HEK293 (cell line): ENCODE data around the gene TRAF3IP3.

Experiments used
- CTCF ChIA-PET: fragments of 350-600 bp; formaldehyde crosslinking; extraction: SDS; loops from one replicate; lab custom pipeline; 2021; ENCODE audit warnings: antibody characterized with exemption; lab: Yijun Ruan, JAX
- POLR2A ChIA-PET: fragments of 300-600 bp; formaldehyde crosslinking; extraction: SDS; loops from one replicate; lab custom pipeline; 2020; ENCODE audit warnings: antibody characterized with exemption, inconsistent platforms; lab: Yijun Ruan, JAX
- H3K27ac ChIP-seq: fragments of 200-500 bp; sonication (Bioruptor generic); 2 replicates; pipeline ENCODE4 v1.5.1; 2014; ENCODE audit warnings: low read depth, low read length, control low read depth, inconsistent platforms; ENCODE audit errors: extremely low read depth
- H3K36me3 ChIP-seq, 2 experiments: fragments of 200-500 bp in 1 of 2; sonication (Bioruptor generic) in 1 of 2; 1 replicate in 1 of 2; 2 replicates in 1 of 2; pipeline ENCODE4 v1.5.1; 2014 to 2017; ENCODE audit warnings: inconsistent platforms in 2 of 2, low read length in 2 of 2; ENCODE audit not compliant: control insufficient read depth in 2 of 2, insufficient read depth in 1 of 2
- H3K4me1 ChIP-seq: fragments of 200-500 bp; sonication (Bioruptor generic); 2 replicates; pipeline ENCODE4 v1.5.1; 2014; ENCODE audit warnings: mild to moderate bottlenecking, low read length, inconsistent platforms; ENCODE audit not compliant: control insufficient read depth, insufficient read depth
- H3K4me3 ChIP-seq: 2 replicates; pipeline ENCODE4 v1.5.1; 2011; ENCODE audit warnings: low read depth, mild to moderate bottlenecking, control low read depth, low read length, moderate library complexity
- H3K9me3 ChIP-seq: fragments of 200-500 bp; sonication (Bioruptor generic); 2 replicates; pipeline ENCODE4 v1.5.1; 2014; ENCODE audit warnings: low read depth, low read length, inconsistent platforms; ENCODE audit not compliant: control insufficient read depth, insufficient read depth
- FEZF1 ChIP-seq: fragments of 450-650 bp; formaldehyde crosslinking; IDR thresholded peaks from 2 replicates; pipeline ENCODE4 v1.5.1; 2016; ENCODE audit warnings: missing biosample characterization, missing genetic modification characterization
- HOXC10 ChIP-seq: sonication (generic); formaldehyde crosslinking; IDR thresholded peaks from 2 replicates; pipeline ENCODE4 v1.8.1; 2023; ENCODE audit warnings: mild to moderate bottlenecking, missing genetic modification reagents
- INSM2 ChIP-seq: fragments of 450-650 bp; formaldehyde crosslinking; IDR thresholded peaks from 2 replicates; pipeline ENCODE4 v1.5.1; 2016; ENCODE audit warnings: missing biosample characterization, missing genetic modification characterization
- KLF7 ChIP-seq: fragments of 450-650 bp; formaldehyde crosslinking; IDR thresholded peaks from 2 replicates; pipeline ENCODE4 v1.5.1; 2016; ENCODE audit warnings: missing biosample characterization, missing genetic modification characterization, borderline replicate concordance
- YY1 ChIP-seq: fragments of 450-650 bp; formaldehyde crosslinking; IDR thresholded peaks from 2 replicates; pipeline ENCODE4 v1.5.1; 2018; ENCODE audit warnings: missing biosample characterization, missing genetic modification characterization
- ZFP37 ChIP-seq: fragments of 450-650 bp; formaldehyde crosslinking; IDR thresholded peaks from 2 replicates; pipeline ENCODE4 v1.5.1; 2016; ENCODE audit warnings: missing biosample characterization, missing genetic modification characterization
- ZNF112 ChIP-seq: fragments of 450-650 bp; formaldehyde crosslinking; IDR thresholded peaks from 2 replicates; pipeline ENCODE4 v1.5.0; 2017; ENCODE audit warnings: missing biosample characterization, missing genetic modification characterization
- ZNF114 ChIP-seq: fragments of 450-650 bp; formaldehyde crosslinking; IDR thresholded peaks from 2 replicates; pipeline ENCODE4 v1.5.0; 2017; ENCODE audit warnings: missing biosample characterization, missing genetic modification characterization
- ZNF148 ChIP-seq: fragments of 450-650 bp; formaldehyde crosslinking; IDR thresholded peaks from 2 replicates; pipeline ENCODE4 v1.5.0; 2017; ENCODE audit warnings: missing biosample characterization, missing genetic modification characterization, borderline replicate concordance
- ZNF169 ChIP-seq: fragments of 450-650 bp; formaldehyde crosslinking; IDR thresholded peaks from 2 replicates; pipeline ENCODE4 v1.5.1; 2016; ENCODE audit warnings: missing biosample characterization, missing genetic modification characterization
- ZNF221 ChIP-seq: fragments of 450-650 bp; formaldehyde crosslinking; IDR thresholded peaks from 2 replicates; pipeline ENCODE4 v1.5.1; 2017; ENCODE audit warnings: missing biosample characterization, missing genetic modification characterization, borderline replicate concordance
- ZNF239 ChIP-seq: fragments of 450-650 bp; formaldehyde crosslinking; IDR thresholded peaks from 2 replicates; pipeline ENCODE4 v1.5.1; 2016; ENCODE audit warnings: missing biosample characterization, missing genetic modification characterization
- ZNF37A ChIP-seq: fragments of 450-650 bp; IDR thresholded peaks from 2 replicates; pipeline ENCODE4 v1.5.1; 2018; ENCODE audit warnings: missing biosample characterization, missing genetic modification characterization
- ZNF416 ChIP-seq: fragments of 450-650 bp; formaldehyde crosslinking; IDR thresholded peaks from 2 replicates; pipeline ENCODE4 v1.5.1; 2016; ENCODE audit warnings: missing biosample characterization, missing genetic modification characterization
- ZNF423 ChIP-seq: fragments of 450-650 bp; formaldehyde crosslinking; IDR thresholded peaks from 2 replicates; pipeline ENCODE4 v1.5.1; 2016; ENCODE audit warnings: missing biosample characterization, missing genetic modification characterization
- ZNF521 ChIP-seq: fragments of 450-650 bp; formaldehyde crosslinking; IDR thresholded peaks from 2 replicates; pipeline ENCODE4 v1.5.1; 2017; ENCODE audit warnings: missing biosample characterization, mild to moderate bottlenecking, missing genetic modification characterization
- ZNF549 ChIP-seq: fragments of 450-650 bp; IDR thresholded peaks from 2 replicates; pipeline ENCODE4 v1.5.1; 2018; ENCODE audit warnings: missing biosample characterization, missing genetic modification characterization, mild to moderate bottlenecking, inconsistent platforms, moderate library complexity
- ZNF830 ChIP-seq: fragments of 450-650 bp; IDR thresholded peaks from 2 replicates; pipeline ENCODE4 v1.5.0; 2018; ENCODE audit warnings: missing biosample characterization, missing genetic modification characterization, low read depth, mild to moderate bottlenecking, moderate library complexity
- TF ChIP-seq, protein P1 (sequence below): fragments of 450-650 bp; IDR thresholded peaks from 2 replicates; pipeline ENCODE4 v1.5.1; 2018; ENCODE audit warnings: missing biosample characterization, mild to moderate bottlenecking, missing genetic modification characterization
- TF ChIP-seq, protein P2 (sequence below): fragments of 450-650 bp; formaldehyde crosslinking; IDR thresholded peaks from 2 replicates; pipeline ENCODE4 v1.5.1; 2016; ENCODE audit warnings: missing biosample characterization, missing genetic modification characterization
- TF ChIP-seq, protein P3 (sequence below): fragments of 450-650 bp; formaldehyde crosslinking; IDR thresholded peaks from 2 replicates; pipeline ENCODE4 v1.5.1; 2017; ENCODE audit warnings: missing biosample characterization, missing genetic modification characterization

Gene TRAF3IP3

DNA sequence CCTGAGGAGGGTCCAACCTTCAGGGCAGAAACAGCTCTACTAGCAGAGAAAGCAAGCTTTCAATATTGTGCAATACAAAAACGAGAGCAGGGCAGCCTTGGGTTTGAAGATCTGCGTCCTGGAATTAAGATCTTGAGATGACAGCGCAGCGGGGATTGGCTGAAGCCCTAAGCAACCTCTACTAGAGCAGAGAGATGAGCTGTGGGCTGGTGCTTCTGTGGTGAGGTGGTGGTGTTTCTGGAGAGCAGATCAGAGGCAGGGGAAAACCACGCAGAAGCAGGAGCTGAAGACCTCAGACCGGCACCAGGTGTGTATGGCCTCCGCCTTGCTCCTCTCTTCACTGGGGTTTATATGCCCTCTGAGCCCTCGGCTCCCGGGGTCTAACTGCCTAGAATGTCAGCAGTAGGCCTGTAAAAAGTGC is 12.5 kb downstream of the TRAF3IP3 start (continued):
- TF ChIP-seq ZNF37A (tag by site-specific recombination) (no peak), ZNF423 (tag by site-specific recombination) (no peak), ZNF549 (tag by site-specific recombination) (no peak), ZNF169 (no peak), INSM2 (no peak)

- Histone ChIP-seq H3K4me1 (no peaks in the 10 kb centered on the region), H3K4me3 (no peak overlapping the region), H3K27ac (no peak overlapping the region), H3K9me3 (no peaks in the 10 kb centered on the region), H3K36me3 (no peaks in the 10 kb centered on the region)
- CTCF ChIA-PET = interaction anchor here (0.6 kb wide), 1 partner anchor 79 kb away, joined by 3 read pairs; no protein-coding TSS in a partner anchor
- TF ChIP-seq ZFP37 (tag by site-specific recombination) = no peak
- TF ChIP-seq ZNF521 = no peak
- no peak for TF ChIP-seq YY1 (tag by site-specific recombination)
- TF ChIP-seq, protein P1, sequence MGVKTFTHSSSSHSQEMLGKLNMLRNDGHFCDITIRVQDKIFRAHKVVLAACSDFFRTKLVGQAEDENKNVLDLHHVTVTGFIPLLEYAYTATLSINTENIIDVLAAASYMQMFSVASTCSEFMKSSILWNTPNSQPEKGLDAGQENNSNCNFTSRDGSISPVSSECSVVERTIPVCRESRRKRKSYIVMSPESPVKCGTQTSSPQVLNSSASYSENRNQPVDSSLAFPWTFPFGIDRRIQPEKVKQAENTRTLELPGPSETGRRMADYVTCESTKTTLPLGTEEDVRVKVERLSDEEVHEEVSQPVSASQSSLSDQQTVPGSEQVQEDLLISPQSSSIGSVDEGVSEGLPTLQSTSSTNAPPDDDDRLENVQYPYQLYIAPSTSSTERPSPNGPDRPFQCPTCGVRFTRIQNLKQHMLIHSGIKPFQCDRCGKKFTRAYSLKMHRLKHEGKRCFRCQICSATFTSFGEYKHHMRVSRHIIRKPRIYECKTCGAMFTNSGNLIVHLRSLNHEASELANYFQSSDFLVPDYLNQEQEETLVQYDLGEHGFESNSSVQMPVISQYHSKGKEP (tag by site-specific recombination) = no peak
- no peak for TF ChIP-seq ZNF148 (tag by site-specific recombination)
- no peak for TF ChIP-seq ZNF112 (tag by site-specific recombination)
- no peak for TF ChIP-seq HOXC10
- TF ChIP-seq, protein P2, sequence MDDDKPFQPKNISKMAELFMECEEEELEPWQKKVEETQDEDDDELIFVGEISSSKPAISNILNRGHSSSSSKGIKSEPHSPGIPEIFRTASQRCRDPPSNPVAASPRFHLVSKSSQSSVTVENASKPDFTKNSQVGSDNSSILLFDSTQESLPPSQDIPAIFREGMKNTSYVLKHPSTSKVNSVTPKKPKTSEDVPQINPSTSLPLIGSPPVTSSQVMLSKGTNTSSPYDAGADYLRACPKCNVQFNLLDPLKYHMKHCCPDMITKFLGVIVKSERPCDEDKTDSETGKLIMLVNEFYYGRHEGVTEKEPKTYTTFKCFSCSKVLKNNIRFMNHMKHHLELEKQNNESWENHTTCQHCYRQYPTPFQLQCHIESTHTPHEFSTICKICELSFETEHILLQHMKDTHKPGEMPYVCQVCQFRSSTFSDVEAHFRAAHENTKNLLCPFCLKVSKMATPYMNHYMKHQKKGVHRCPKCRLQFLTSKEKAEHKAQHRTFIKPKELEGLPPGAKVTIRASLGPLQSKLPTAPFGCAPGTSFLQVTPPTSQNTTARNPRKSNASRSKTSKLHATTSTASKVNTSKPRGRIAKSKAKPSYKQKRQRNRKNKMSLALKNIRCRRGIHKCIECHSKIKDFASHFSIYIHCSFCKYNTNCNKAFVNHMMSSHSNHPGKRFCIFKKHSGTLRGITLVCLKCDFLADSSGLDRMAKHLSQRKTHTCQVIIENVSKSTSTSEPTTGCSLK = no peak
- no peak for TF ChIP-seq ZNF114 (tag by site-specific recombination)
- no peak for TF ChIP-seq ZNF239 (tag by site-specific recombination)
- TF ChIP-seq ZNF221 (tag by site-specific recombination) = no peak
- no peak for TF ChIP-seq ZNF830 (tag by site-specific recombination)
- TF ChIP-seq KLF7 (tag by site-specific recombination) = no peak
- TF ChIP-seq ZNF416 (tag by site-specific recombination) = no peak
- TF ChIP-seq, protein P3, sequence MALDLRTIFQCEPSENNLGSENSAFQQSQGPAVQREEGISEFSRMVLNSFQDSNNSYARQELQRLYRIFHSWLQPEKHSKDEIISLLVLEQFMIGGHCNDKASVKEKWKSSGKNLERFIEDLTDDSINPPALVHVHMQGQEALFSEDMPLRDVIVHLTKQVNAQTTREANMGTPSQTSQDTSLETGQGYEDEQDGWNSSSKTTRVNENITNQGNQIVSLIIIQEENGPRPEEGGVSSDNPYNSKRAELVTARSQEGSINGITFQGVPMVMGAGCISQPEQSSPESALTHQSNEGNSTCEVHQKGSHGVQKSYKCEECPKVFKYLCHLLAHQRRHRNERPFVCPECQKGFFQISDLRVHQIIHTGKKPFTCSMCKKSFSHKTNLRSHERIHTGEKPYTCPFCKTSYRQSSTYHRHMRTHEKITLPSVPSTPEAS (tag by site-specific recombination) = no peak
- TF ChIP-seq FEZF1 = no peak
- POLR2A ChIA-PET = no interaction called here
These were observed 13.5 kb downstream of the TRAF3IP3 start for GRCh38 chr1:209769171-209769904.
